Osteoblast (primary cell): ENCODE data around the gene GTF2I. TPM values are rescaled to one million over a fixed set of nuclear protein-coding genes. Genes with fewer than 3 reads are reported as not detected.
"Not testable (repeated sequence)": the region's sequence is repeated elsewhere in the genome, so short reads cannot be mapped to it uniquely, and the experiment has no call there.

Experiments
- DNase-seq: peaks from one replicate; pipeline ENCODE4 v3.0.0; 2011; ENCODE audit warnings: low spot score, mixed read lengths; ENCODE audit not compliant: insufficient read length; ENCODE audit errors: missing footprints
- H2AFZ ChIP-seq: 2 replicates; pipeline ENCODE4 v1.6.0; 2011; ENCODE audit warnings: mild to moderate bottlenecking, low read length
- H3K27ac ChIP-seq: 2 replicates; pipeline ENCODE4 v1.5.1; 2011; ENCODE audit warnings: mild to moderate bottlenecking, low read depth, low read length, moderate library complexity
- H3K27me3 ChIP-seq: 2 replicates; pipeline ENCODE4 v1.6.0; 2012; ENCODE audit warnings: mild to moderate bottlenecking, control low read depth, inconsistent platforms, low read length, moderate library complexity; ENCODE audit not compliant: insufficient read depth
- H3K36me3 ChIP-seq: 2 replicates; pipeline ENCODE4 v1.5.1; 2011; ENCODE audit warnings: mild to moderate bottlenecking, low read length, control low read depth, moderate library complexity; ENCODE audit not compliant: insufficient read depth
- H3K4me1 ChIP-seq: 2 replicates; pipeline ENCODE4 v1.5.1; 2011; ENCODE audit warnings: mild to moderate bottlenecking, low read length, control low read depth, moderate library complexity; ENCODE audit not compliant: insufficient read depth
- H3K4me2 ChIP-seq: 2 replicates; pipeline ENCODE4 v1.6.0; 2011; ENCODE audit warnings: mild to moderate bottlenecking, low read length; ENCODE audit not compliant: insufficient read depth
- H3K4me3 ChIP-seq: fragments of 200-600 bp; sonication (generic); 3 replicates; pipeline ENCODE4 v1.5.1; 2012; ENCODE audit warnings: mild to moderate bottlenecking, low read length, inconsistent platforms; ENCODE audit not compliant: insufficient read depth
- H3K79me2 ChIP-seq: 2 replicates; pipeline ENCODE4 v1.6.0; 2012; ENCODE audit warnings: mild to moderate bottlenecking, low read length, control low read depth, inconsistent platforms; ENCODE audit not compliant: insufficient read depth
- H3K9me3 ChIP-seq: 2 replicates; pipeline ENCODE4 v1.5.1; 2011; ENCODE audit warnings: low read depth, low read length, control low read depth
- H4K20me1 ChIP-seq: 2 replicates; pipeline ENCODE4 v1.6.0; 2012; ENCODE audit warnings: mild to moderate bottlenecking, low read length, control low read depth; ENCODE audit not compliant: insufficient read depth
- total RNA-seq: library from RNA; depleted of rRNA; stranded (reverse); fragments of >200 nt; gene quantifications from 2 replicates; pipeline ENCODE4 v1.2.3, GENCODE V29; 2012
- TF ChIP-seq, protein P1 (sequence below): IDR thresholded peaks from 2 replicates; pipeline ENCODE4 v1.5.1; 2011; ENCODE audit warnings: mild to moderate bottlenecking, low read depth, low read length, moderate library complexity; ENCODE audit errors: extremely low read depth

Gene GTF2I
- total RNA-seq, 1 donor = 143 TPM

GRCh38 chr7:74684921-74685320, 27.4 kb downstream of the GTF2I start:
- Histone ChIP-seq H4K20me1 (peaks cover 69% of the 10 kb centered on the region), H3K4me3 (no peak overlapping the region), H3K79me2 (peaks cover 96% of the 10 kb centered on the region), H3K4me1 (no peaks in the 10 kb centered on the region), H3K9me3 (no peaks in the 10 kb centered on the region), H3K27me3 (no peaks in the 10 kb centered on the region), H3K4me2 (no peak overlapping the region), H3K27ac (no peak overlapping the region), H2AFZ (no peak overlapping the region), H3K36me3 (peaks cover 6% of the 10 kb centered on the region)
- no peak for DNase-seq
- TF ChIP-seq, protein P1, sequence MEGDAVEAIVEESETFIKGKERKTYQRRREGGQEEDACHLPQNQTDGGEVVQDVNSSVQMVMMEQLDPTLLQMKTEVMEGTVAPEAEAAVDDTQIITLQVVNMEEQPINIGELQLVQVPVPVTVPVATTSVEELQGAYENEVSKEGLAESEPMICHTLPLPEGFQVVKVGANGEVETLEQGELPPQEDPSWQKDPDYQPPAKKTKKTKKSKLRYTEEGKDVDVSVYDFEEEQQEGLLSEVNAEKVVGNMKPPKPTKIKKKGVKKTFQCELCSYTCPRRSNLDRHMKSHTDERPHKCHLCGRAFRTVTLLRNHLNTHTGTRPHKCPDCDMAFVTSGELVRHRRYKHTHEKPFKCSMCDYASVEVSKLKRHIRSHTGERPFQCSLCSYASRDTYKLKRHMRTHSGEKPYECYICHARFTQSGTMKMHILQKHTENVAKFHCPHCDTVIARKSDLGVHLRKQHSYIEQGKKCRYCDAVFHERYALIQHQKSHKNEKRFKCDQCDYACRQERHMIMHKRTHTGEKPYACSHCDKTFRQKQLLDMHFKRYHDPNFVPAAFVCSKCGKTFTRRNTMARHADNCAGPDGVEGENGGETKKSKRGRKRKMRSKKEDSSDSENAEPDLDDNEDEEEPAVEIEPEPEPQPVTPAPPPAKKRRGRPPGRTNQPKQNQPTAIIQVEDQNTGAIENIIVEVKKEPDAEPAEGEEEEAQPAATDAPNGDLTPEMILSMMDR = no peak

DNA sequence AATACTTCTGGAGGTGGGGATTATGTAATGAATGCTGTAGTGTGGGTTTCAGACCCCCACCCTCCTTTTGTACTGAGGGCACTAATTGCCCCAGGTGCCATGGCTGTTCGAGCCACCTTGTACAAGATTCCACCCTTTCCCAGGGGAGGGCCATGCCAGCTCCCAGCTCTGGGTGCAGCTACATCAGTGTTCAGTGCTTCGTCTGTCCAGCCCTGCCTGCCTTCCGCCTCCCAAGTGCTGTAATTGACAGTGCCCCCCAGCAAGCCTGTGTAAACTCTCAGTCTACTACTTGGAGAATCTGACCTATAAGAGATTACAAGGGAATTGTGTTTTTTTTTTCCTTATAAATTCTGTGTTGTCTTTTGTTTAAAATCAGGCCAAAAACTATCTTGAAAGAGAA, 33.0 kb downstream of the GTF2I start:
- no peaks in the 10 kb centered on the region for H3K4me1 ChIP-seq
- no peak overlapping the region for H3K4me2 ChIP-seq
- peaks cover 67% of the 10 kb centered on the region for H3K79me2 ChIP-seq
- H3K27me3 ChIP-seq = no peaks in the 10 kb centered on the region
- no peak overlapping the region for H3K4me3 ChIP-seq
- peaks cover 57% of the 10 kb centered on the region for H3K36me3 ChIP-seq
- no peak overlapping the region for H2AFZ ChIP-seq
- no peak overlapping the region for H3K27ac ChIP-seq
- TF ChIP-seq, protein P1 = no peak
- no peaks in the 10 kb centered on the region for H3K9me3 ChIP-seq
- H4K20me1 ChIP-seq = peaks cover 35% of the 10 kb centered on the region
- DNase-seq = no peak

GRCh38 chr7:74704419-74704818, 46.9 kb downstream of the GTF2I start:
- not testable (repeated sequence) for H3K4me2 ChIP-seq, H3K9me3 ChIP-seq, H3K27me3 ChIP-seq, H3K4me3 ChIP-seq, H3K4me1 ChIP-seq, H2AFZ ChIP-seq, DNase-seq, H4K20me1 ChIP-seq, H3K27ac ChIP-seq
- H3K36me3 ChIP-seq = peaks cover 87% of the 10 kb centered on the region
- H3K79me2 ChIP-seq = peaks cover 14% of the 10 kb centered on the region

GRCh38 chr7:74707238-74707637, 49.7 kb downstream of the GTF2I start:
- no peak for DNase-seq
- H3K4me2 ChIP-seq = no peak overlapping the region
- TF ChIP-seq, protein P1 = no peak
- no peak overlapping the region for H2AFZ ChIP-seq
- H3K79me2 ChIP-seq = peaks cover 10% of the 10 kb centered on the region
- H3K4me3 ChIP-seq = no peak overlapping the region
- H3K36me3 ChIP-seq = peaks cover 87% of the 10 kb centered on the region
- H4K20me1 ChIP-seq = peaks cover 4% of the 10 kb centered on the region
- no peaks in the 10 kb centered on the region for H3K27me3 ChIP-seq
- no peaks in the 10 kb centered on the region for H3K9me3 ChIP-seq
- H3K27ac ChIP-seq = no peak overlapping the region
- no peaks in the 10 kb centered on the region for H3K4me1 ChIP-seq
